Measurements from ENCODE around the gene OTULINL. TPM values are rescaled to one million over a fixed set of nuclear protein-coding genes. Genes with fewer than 3 reads are reported as not detected.
A peak's percentile ranks its signal among the peaks of the same experiment; 100 is the strongest.

Gene OTULINL
- total RNA-seq, 6 experiments from 2014 or later = 0.66 to 1.7 (median 1.2) TPM

GRCh38 chr5:14572385-14572784 is 9.2 kb upstream of the OTULINL start:
- Histone ChIP-seq H3K27me3 (no peaks in the 10 kb centered on the region), H3K36me3 (no peaks in the 10 kb centered on the region), H3K4me3 (no peak overlapping the region), H3K9me3 (no peaks in the 10 kb centered on the region), H3K27ac (no peak overlapping the region), H3K4me1 (no peaks in the 10 kb centered on the region)
- TF ChIP-seq POLR2A (IDR thresholded peaks at IDR 0.05) = no peak
- no peak for TF ChIP-seq CTCF (IDR thresholded peaks at IDR 0.05)
- ATAC-seq (no peak), DNase-seq (no peak)
- intact Hi-C loops (cut with DNase I) = no loop called here

GRCh38 chr5:14572836-14573235 is 8.8 kb upstream of the OTULINL start:
- no peak overlapping the region for H3K27ac ChIP-seq
- intact Hi-C loops (cut with DNase I) = no loop called here
- no peaks in the 10 kb centered on the region for H3K27me3 ChIP-seq
- no peak for TF ChIP-seq POLR2A (IDR thresholded peaks at IDR 0.05)
- no peak for TF ChIP-seq CTCF (IDR thresholded peaks at IDR 0.05)
- no peak for DNase-seq
- ATAC-seq = peak in 1 of 4 donors; percentile 29
- WGBS (ENCODE audit: insufficient coverage, low coverage, low lambda C conversion rate, missing lambda C conversion rate) = 76% methylated on average over 4 of the region's 4 CpGs
- no peaks in the 10 kb centered on the region for H3K36me3 ChIP-seq
- H3K4me1 ChIP-seq = no peaks in the 10 kb centered on the region
- H3K9me3 ChIP-seq = no peaks in the 10 kb centered on the region
- no peak overlapping the region for H3K4me3 ChIP-seq

GRCh38 chr5:14574096-14574495 is 7.5 kb upstream of the OTULINL start:
- H3K27ac ChIP-seq = no peak overlapping the region
- 25% methylated on average over 3 of the region's 3 CpGs for WGBS (ENCODE audit: insufficient coverage, low coverage, low lambda C conversion rate, missing lambda C conversion rate)
- H3K4me3 ChIP-seq = no peak overlapping the region
- no peaks in the 10 kb centered on the region for H3K27me3 ChIP-seq
- no peaks in the 10 kb centered on the region for H3K36me3 ChIP-seq
- peak; percentile 20 to 56 (median 28) for ATAC-seq
- intact Hi-C loops (cut with DNase I) = no loop called here
- DNase-seq = no peak
- TF ChIP-seq CTCF (IDR thresholded peaks at IDR 0.05) (no peak), POLR2A (IDR thresholded peaks at IDR 0.05) (no peak)
- H3K9me3 ChIP-seq = no peaks in the 10 kb centered on the region
- H3K4me1 ChIP-seq = no peaks in the 10 kb centered on the region

- Histone ChIP-seq H3K36me3 (no peaks in the 10 kb centered on the region), H3K27me3 (no peaks in the 10 kb centered on the region), H3K4me3 (no peak overlapping the region), H3K9me3 (no peaks in the 10 kb centered on the region), H3K4me1 (no peaks in the 10 kb centered on the region), H3K27ac (no peak overlapping the region)
- ATAC-seq = peak; percentile 37 to 64 (median 52)
- DNase-seq = no peak
- TF ChIP-seq POLR2A (IDR thresholded peaks at IDR 0.05) = no peak
- no peak for TF ChIP-seq CTCF (IDR thresholded peaks at IDR 0.05)
- intact Hi-C loops (cut with DNase I) = no loop called here
- 75% methylated on average over 2 of the region's 2 CpGs for WGBS (ENCODE audit: insufficient coverage, low coverage, low lambda C conversion rate, missing lambda C conversion rate)
Measured at GRCh38 chr5:14574891-14575508, 6.6 kb upstream of the OTULINL start.

- Histone ChIP-seq H3K36me3 (no peaks in the 10 kb centered on the region), H3K4me1 (peaks cover 0 to 4% (median 0%) of the 10 kb centered on the region in 4 donors), H3K9me3 (no peaks in the 10 kb centered on the region), H3K27me3 (no peaks in the 10 kb centered on the region), H3K27ac (no peak overlapping the region), H3K4me3 (no peak overlapping the region)
- WGBS (ENCODE audit: insufficient coverage, low coverage, low lambda C conversion rate, missing lambda C conversion rate) = 61% methylated on average over 7 of the region's 7 CpGs
- TF ChIP-seq POLR2A (IDR thresholded peaks at IDR 0.05) (no peak), CTCF (IDR thresholded peaks at IDR 0.05) (no peak)
- intact Hi-C loops (cut with DNase I) = no loop called here
- DNase-seq = no peak
- no peak for ATAC-seq
Measured at GRCh38 chr5:14576206-14576605, 5.4 kb upstream of the OTULINL start.

Measured in right lobe of liver (tissue), 6 donors.